ENCODE results near the gene IRF4. TPM values are rescaled to one million over a fixed set of nuclear protein-coding genes. Genes with fewer than 3 reads are reported as not detected.

The IRF4 gene
- total RNA-seq, 1 experiment from 2014 or later = 0.72 TPM

DNA sequence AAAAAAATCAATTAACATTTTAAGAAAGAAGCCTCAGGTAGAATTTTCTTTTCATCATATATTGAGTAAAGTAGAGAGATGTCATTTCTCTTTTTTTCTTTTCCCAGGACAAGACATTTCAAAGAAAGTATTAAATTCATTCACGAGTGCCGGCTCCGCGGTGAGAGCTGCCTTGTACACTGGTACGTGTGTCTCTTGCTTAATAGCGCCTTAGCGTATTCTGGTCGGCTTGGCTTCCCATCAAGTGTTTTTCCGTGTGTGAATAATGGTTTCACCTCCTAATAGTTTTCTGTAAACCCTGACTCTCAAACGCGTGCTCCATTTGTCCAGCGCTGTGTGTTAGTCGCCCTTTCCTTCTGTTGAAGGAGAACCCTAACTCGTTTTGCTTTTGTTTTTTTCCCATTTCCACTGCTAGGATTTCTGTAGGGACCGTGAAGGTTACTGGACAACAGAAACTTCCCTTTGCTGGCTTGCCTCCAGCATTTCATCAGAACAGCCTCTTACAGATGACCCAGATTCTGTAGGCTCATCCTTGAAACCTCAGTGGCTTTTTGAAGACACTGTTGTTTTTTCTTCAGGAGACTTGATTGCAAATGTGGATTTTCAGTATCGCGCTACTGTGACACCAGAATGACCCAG, 45.7 kb upstream of the IRF4 start:
- no peaks in the 10 kb centered on the region for H3K27me3 ChIP-seq (ENCODE audit: control insufficient read depth, insufficient read depth, low read length)
- H3K36me3 ChIP-seq (ENCODE audit: control insufficient read depth, insufficient read depth, low read length) = peaks cover 4% of the 10 kb centered on the region; the same call in 1 of the 2 replicates
- intact Hi-C loops (cut with micrococcal nuclease; ENCODE audit: unreplicated experiment) (no loop called here), in situ Hi-C loops (cut with HindIII; ENCODE audit: low pct_unique_long_range_greater_than_20kb, low sequenced_read_pairs) (no loop called here)
- TF ChIP-seq, protein P1, sequence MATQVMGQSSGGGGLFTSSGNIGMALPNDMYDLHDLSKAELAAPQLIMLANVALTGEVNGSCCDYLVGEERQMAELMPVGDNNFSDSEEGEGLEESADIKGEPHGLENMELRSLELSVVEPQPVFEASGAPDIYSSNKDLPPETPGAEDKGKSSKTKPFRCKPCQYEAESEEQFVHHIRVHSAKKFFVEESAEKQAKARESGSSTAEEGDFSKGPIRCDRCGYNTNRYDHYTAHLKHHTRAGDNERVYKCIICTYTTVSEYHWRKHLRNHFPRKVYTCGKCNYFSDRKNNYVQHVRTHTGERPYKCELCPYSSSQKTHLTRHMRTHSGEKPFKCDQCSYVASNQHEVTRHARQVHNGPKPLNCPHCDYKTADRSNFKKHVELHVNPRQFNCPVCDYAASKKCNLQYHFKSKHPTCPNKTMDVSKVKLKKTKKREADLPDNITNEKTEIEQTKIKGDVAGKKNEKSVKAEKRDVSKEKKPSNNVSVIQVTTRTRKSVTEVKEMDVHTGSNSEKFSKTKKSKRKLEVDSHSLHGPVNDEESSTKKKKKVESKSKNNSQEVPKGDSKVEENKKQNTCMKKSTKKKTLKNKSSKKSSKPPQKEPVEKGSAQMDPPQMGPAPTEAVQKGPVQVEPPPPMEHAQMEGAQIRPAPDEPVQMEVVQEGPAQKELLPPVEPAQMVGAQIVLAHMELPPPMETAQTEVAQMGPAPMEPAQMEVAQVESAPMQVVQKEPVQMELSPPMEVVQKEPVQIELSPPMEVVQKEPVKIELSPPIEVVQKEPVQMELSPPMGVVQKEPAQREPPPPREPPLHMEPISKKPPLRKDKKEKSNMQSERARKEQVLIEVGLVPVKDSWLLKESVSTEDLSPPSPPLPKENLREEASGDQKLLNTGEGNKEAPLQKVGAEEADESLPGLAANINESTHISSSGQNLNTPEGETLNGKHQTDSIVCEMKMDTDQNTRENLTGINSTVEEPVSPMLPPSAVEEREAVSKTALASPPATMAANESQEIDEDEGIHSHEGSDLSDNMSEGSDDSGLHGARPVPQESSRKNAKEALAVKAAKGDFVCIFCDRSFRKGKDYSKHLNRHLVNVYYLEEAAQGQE (IDR thresholded peaks at IDR 0.05; ENCODE audit: insufficient read depth in 1 of 2, low read depth in 2 of 2, low read length in 1 of 2) = no peak
- no peak for DNase-seq (ENCODE audit: low read depth, low spot score)
- BruUV-seq (replicated peaks) = no TSS peak
- CTCF ChIA-PET = no interaction called here
- no peaks in the 10 kb centered on the region for H3K4me1 ChIP-seq (ENCODE audit: control insufficient read depth, insufficient read depth, low read length)
- H3K27ac ChIP-seq (ENCODE audit: low read length) = no peak overlapping the region
- no peaks in the 10 kb centered on the region for H3K9me3 ChIP-seq (ENCODE audit: control insufficient read depth, insufficient read depth, low read depth, low read length)
- no peak for ATAC-seq
- POLR2A ChIA-PET = no interaction called here
- H3K4me3 ChIP-seq (ENCODE audit: low read depth in 2 of 2, low read length in 2 of 2) = no peak overlapping the region

DNA sequence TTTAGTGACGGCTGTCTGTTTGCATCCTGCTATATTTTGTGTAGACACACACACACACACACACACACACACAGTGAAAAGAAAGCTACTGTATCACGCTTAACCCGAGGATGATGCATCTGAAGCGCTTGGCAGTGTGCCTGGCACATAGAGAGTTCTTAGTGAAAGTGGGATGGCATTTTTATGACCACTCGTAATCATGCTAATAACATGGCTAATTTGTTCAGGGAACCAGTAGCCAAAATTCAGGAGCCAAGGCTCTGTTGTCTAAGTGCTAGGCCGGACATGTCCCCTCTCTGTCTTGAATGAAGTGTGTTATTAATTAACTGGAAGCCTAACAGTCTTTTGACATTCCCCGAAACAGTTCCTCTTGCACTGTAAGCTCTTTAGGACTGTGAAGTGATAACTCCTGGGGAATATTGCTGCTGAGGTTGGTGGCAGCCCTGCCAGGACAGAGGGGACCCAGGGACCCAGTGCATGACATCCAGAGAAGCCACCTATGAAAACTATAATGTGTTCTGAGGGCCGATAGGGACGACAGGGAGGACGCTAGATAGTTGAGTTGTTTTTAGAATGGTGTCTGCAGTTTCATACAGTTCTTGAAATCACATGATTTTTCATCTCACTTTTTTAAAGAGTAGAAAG, 45.0 kb upstream of the IRF4 start:
- intact Hi-C loops (cut with micrococcal nuclease; ENCODE audit: unreplicated experiment) = no loop called here

More for the DNA sequence above, 45.0 kb upstream of the IRF4 start:
- DNase-seq (ENCODE audit: low read depth, low spot score) (no peak), ATAC-seq (no peak)
- no peak overlapping the region for H3K4me3 ChIP-seq (ENCODE audit: low read depth in 2 of 2, low read length in 2 of 2)
- ChIA-PET CTCF (no interaction called here), POLR2A (no interaction called here)
- no peaks in the 10 kb centered on the region for H3K4me1 ChIP-seq (ENCODE audit: control insufficient read depth, insufficient read depth, low read length)
- H3K27me3 ChIP-seq (ENCODE audit: control insufficient read depth, insufficient read depth, low read length) = no peaks in the 10 kb centered on the region
- in situ Hi-C loops (cut with HindIII; ENCODE audit: low pct_unique_long_range_greater_than_20kb, low sequenced_read_pairs) = no loop called here
- no TSS peak for BruUV-seq (replicated peaks)
- H3K9me3 ChIP-seq (ENCODE audit: control insufficient read depth, insufficient read depth, low read depth, low read length) = no peaks in the 10 kb centered on the region
- H3K27ac ChIP-seq (ENCODE audit: low read length) = no peak overlapping the region
- H3K36me3 ChIP-seq (ENCODE audit: control insufficient read depth, insufficient read depth, low read length) = peaks cover 4% of the 10 kb centered on the region; the same call in 1 of the 2 replicates
- TF ChIP-seq SIN3A (IDR thresholded peaks at IDR 0.05; ENCODE audit: borderline replicate concordance, insufficient read depth, low read depth, low read length) (no peak), TCF7L2 (IDR thresholded peaks at IDR 0.05; ENCODE audit: low read depth, low read length) (no peak), POLR2AphosphoS5 (IDR thresholded peaks at IDR 0.05; ENCODE audit: low read depth, low read length) (no peak), CTCF (IDR thresholded peaks at IDR 0.05) (no peak)
- TF ChIP-seq, protein P1 (IDR thresholded peaks at IDR 0.05; ENCODE audit: insufficient read depth in 1 of 2, low read depth in 2 of 2, low read length in 1 of 2) = no peak

All from Panc1 (cell line).